GM13976 (cell line): ENCODE measurements around the gene SFXN4.
A peak's percentile ranks its signal among the peaks of the same experiment; 100 is the strongest.

Source experiments
- DNase-seq: peaks from one replicate; pipeline ENCODE4 v3.0.0; 2012; ENCODE audit warnings: low spot score
- CTCF ChIP-seq: IDR thresholded peaks from 2 replicates; pipeline ENCODE4 v1.5.1; 2012; ENCODE audit warnings: borderline replicate concordance, mild to moderate bottlenecking; ENCODE audit not compliant: insufficient read depth; ENCODE audit errors: extremely low read depth, missing control alignments, control extremely low read depth
- in situ Hi-C: fragments of 300-500 bp; cut with MboI; formaldehyde crosslinking; loops from one replicate; pipeline ENCODE4 v1.12.0; 2022; ENCODE audit warnings: low sequenced_read_pairs, mixed read lengths, inconsistent platforms; ENCODE audit not compliant: unreplicated experiment

SFXN4 gene

GRCh38 chr10:119125942-119126341 lies 39.6 kb downstream of the SFXN4 start:
- DNase-seq = no peak
- TF ChIP-seq CTCF = no peak
- in situ Hi-C loops = no loop called here

GRCh38 chr10:119120875-119121274 lies 44.6 kb downstream of the SFXN4 start:
- no peak for DNase-seq
- TF ChIP-seq CTCF = no peak
- in situ Hi-C loops = no loop called here

- peak; percentile 63 for DNase-seq
- in situ Hi-C loops = no loop called here
- TF ChIP-seq CTCF = no peak
Measured at GRCh38 chr10:119120413-119120867, 45.1 kb downstream of the SFXN4 start.

- no peak for TF ChIP-seq CTCF
- in situ Hi-C loops = no loop called here
- no peak for DNase-seq
Measured at GRCh38 chr10:119119400-119119799, 46.1 kb downstream of the SFXN4 start.

- in situ Hi-C loops = no loop called here
- no peak for DNase-seq
- no peak for TF ChIP-seq CTCF
Measured at GRCh38 chr10:119118231-119118630, 47.3 kb downstream of the SFXN4 start.

GRCh38 chr10:119116326-119116951 lies 49.1 kb downstream of the SFXN4 start:
- in situ Hi-C loops = no loop called here
- TF ChIP-seq CTCF = no peak
- no peak for DNase-seq

- DNase-seq = no peak
- in situ Hi-C loops = no loop called here
- no peak for TF ChIP-seq CTCF
Measured at GRCh38 chr10:119115926-119116325, 49.6 kb downstream of the SFXN4 start.
